Activated CD4-positive, alpha-beta memory T cell treated with anti-CD3 and anti-CD28 coated beads for 36 hours (primary cell): ENCODE data around the gene TMEM126B. TPM values are rescaled to one million over a fixed set of nuclear protein-coding genes. Genes with fewer than 3 reads are reported as not detected.

ENCODE experiments used
- CTCF ChIA-PET: fragments of 350-600 bp; sonication (Branson Sonifier 250); formaldehyde crosslinking; loops from one replicate; lab custom pipeline; 2021; ENCODE audit warnings: antibody characterized with exemption, inconsistent platforms; lab: Charles Lee
- POLR2A ChIA-PET: fragments of 350-600 bp; sonication (Branson Sonifier 250); formaldehyde crosslinking; loops from one replicate; lab custom pipeline; 2021; ENCODE audit warnings: antibody characterized with exemption; lab: Charles Lee
- DNase-seq: peaks from one replicate; pipeline ENCODE4 v3.0.0-alpha.2; 2020
- H3K27ac Mint-ChIP-seq: one replicate; pipeline ENCODE4 v1.8.0; 2021; ENCODE audit warnings: mixed read lengths
- H3K27me3 Mint-ChIP-seq: one replicate; pipeline ENCODE4 v1.8.0; 2021; ENCODE audit warnings: mixed read lengths
- H3K36me3 Mint-ChIP-seq: one replicate; pipeline ENCODE4 v1.8.0; 2021; ENCODE audit warnings: mixed read lengths
- H3K4me1 Mint-ChIP-seq: one replicate; pipeline ENCODE4 v1.8.0; 2021; ENCODE audit warnings: low read depth, mixed read lengths
- H3K4me3 Mint-ChIP-seq: one replicate; pipeline ENCODE4 v1.8.0; 2021; ENCODE audit warnings: mild to moderate bottlenecking, mixed read lengths
- H3K9me3 Mint-ChIP-seq: one replicate; pipeline ENCODE4 v1.8.0; 2021; ENCODE audit warnings: mixed read lengths
- intact Hi-C: fragments of 100-400 bp; cut with micrococcal nuclease; formaldehyde crosslinking; loops from one replicate; pipeline ENCODE4 v1.15.1; 2023
- total RNA-seq, 2 experiments: library from RNA; stranded (reverse); gene quantifications; one replicate each; pipeline ENCODE4 v1.2.3, GENCODE V29; 2021

TMEM126B gene
- total RNA-seq, 2 experiments from 2014 or later: 59.8 to 64.5 TPM

DNA sequence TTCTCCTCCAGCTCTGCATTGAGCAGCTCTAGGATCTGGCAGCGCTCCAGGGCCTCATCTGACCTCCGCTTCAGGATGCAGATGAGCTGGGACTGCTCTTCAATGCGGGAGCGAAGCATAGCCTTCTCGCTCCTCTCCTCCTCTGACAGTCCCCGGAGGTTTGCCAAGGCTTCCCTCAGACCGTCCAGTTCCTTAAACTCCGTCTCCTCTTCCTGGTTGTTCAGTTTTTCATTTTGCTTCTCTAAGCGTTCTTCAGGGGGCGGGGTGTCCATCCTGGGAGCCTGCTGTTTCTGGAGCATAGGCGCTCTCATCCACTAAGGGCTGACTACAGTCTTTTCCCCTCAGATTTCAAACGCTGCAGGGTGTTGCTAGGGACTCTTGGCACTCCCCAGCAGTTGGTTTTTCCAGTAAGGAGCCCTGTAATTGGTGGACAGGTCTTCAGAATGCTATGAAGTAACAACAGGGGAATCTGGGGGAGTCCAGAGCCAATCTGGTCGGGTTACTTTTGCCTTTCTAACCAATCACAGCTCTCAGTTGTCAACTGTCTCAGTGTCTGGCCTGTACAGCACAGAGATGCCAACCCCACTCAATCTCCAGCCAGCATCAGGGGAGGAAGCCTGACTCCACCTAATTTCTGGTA lies 57.5 kb downstream of the TMEM126B start, which contains the start of gene CCDC89:
CCDC89 (minus strand) TSS at position 376 of the 640 bp plus-strand sequence; CDS start at position 311, 65 bp downstream.
- POLR2A ChIA-PET: interaction anchor here (1.3 kb wide), 1 partner anchor 21 kb away, joined by 3 read pairs; the partner anchor contains the start of gene CREBZF
- intact Hi-C loops: no loop called here
- no peaks in the 10 kb centered on the region for H3K27me3 Mint-ChIP-seq

More for the DNA sequence above, 57.5 kb downstream of the TMEM126B start, which contains the start of gene CCDC89:
- CTCF ChIA-PET: interaction anchor here (1.4 kb wide), 1 partner anchor 169 kb away, joined by 4 read pairs; the partner anchor contains the start of gene CCDC83
- peaks cover 4% of the 10 kb centered on the region for H3K4me1 Mint-ChIP-seq
- H3K9me3 Mint-ChIP-seq: no peaks in the 10 kb centered on the region
- no peak within 1 kb of the TSS for H3K27ac Mint-ChIP-seq
- no peaks in the 10 kb centered on the region for H3K36me3 Mint-ChIP-seq
- H3K4me3 Mint-ChIP-seq: no peak within 1 kb of the TSS
- no peak for DNase-seq

Other genes with a start within 250 kb of the TMEM126B start
- gene DLG2, start 1.2 kb upstream of the TMEM126B start, total RNA-seq: 1 to 10 TPM; 1.7 to 2.1 TPM
- gene TMEM126A, start 19.4 kb downstream of the TMEM126B start, total RNA-seq: 10 to 100 TPM; 45.3 to 49.4 TPM
- gene CREBZF, start 36.5 kb downstream of the TMEM126B start, total RNA-seq: 10 to 100 TPM; 40.8 to 45.2 TPM
- not detected for gene CCDC89, start 57.6 kb downstream of the TMEM126B start, total RNA-seq
- gene SYTL2, start 182.5 kb downstream of the TMEM126B start, total RNA-seq: 10 to 100 TPM; 10.2 TPM
- gene CCDC83, start 226.8 kb downstream of the TMEM126B start, total RNA-seq: not detected